DMS114 treated with DMSO at 0.1 percent for 48 hours (cell line): ENCODE data around the gene AKNAD1.
"Not testable (repeated sequence)": the region's sequence is repeated elsewhere in the genome, so short reads cannot be mapped to it uniquely, and the experiment has no call there.

ENCODE experiments used
- DNase-seq: peaks from one replicate; lab custom pipeline; 2025; ENCODE audit not compliant: unreplicated experiment; lab: John Stamatoyannopoulos, UW

Gene AKNAD1

DNA sequence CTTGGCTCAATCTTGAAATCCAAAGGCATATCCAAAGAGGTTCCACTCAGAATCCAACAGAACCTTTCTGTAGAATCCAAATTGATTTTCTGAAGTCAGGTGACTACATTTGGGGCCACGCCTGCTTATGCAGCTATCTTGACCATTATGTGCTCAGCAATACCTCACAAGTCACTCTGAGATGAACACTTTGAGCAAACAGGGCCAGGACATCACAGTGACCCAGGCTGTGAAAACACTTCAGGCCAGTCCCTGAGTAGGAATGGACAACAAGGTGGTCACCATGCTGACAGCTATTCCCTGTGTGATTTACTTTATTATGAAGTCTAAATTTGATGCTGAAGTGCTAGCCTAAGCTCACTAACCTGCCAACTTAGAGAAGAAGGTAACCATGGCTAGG is at the start of gene AKNAD1:
Gene AKNAD1 (minus strand): TSS at position 101 of the 400 bp plus-strand sequence. CDS start 4,430 bp downstream, outside the sequence.
- DNase-seq, result no peak

DNA sequence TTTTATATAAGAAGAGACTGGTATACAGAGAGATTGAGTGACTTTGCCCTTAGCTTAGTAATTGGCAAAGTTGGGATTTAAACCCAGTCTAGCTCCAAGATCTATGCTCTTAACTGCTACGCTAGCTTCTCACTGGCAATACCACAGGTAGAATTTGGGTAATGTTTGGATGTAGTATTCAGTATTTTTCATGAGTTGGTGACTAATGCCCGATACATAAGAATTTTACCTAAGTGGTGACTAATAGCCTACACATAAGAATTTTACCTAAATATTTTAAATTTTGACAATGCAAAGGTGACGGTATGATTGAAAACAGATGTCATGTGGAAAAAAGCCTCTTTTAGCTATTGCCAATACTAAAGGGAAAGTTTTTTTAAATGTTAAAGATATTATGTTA is 44.2 kb upstream of the AKNAD1 start:
- DNase-seq, result no peak

- peak; percentile 67 for DNase-seq
Measured at GRCh38 chr1:108897865-108898720, 41.2 kb upstream of the AKNAD1 start.

GRCh38 chr1:108896146-108897145 is 39.6 kb upstream of the AKNAD1 start:
- no peak for DNase-seq

DNA sequence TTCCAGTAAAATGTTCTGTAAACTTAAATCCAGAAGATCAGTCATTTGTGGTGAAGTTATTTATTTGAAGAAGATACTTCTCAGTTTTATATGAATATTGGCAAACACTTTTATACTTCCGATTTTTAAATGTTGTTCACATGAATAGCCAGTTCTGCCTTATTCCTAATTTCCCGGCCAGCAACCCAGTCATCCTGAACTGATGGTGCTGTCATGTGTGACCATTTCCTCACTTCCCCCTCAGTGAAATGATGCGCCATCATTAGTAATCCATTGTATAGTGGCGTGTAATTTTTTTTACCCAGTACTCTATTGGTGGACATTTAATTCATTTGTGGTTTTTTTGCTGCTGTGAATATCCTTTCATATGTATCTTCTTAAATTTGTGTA is 36.2 kb upstream of the AKNAD1 start:
- DNase-seq, result no peak

DNA sequence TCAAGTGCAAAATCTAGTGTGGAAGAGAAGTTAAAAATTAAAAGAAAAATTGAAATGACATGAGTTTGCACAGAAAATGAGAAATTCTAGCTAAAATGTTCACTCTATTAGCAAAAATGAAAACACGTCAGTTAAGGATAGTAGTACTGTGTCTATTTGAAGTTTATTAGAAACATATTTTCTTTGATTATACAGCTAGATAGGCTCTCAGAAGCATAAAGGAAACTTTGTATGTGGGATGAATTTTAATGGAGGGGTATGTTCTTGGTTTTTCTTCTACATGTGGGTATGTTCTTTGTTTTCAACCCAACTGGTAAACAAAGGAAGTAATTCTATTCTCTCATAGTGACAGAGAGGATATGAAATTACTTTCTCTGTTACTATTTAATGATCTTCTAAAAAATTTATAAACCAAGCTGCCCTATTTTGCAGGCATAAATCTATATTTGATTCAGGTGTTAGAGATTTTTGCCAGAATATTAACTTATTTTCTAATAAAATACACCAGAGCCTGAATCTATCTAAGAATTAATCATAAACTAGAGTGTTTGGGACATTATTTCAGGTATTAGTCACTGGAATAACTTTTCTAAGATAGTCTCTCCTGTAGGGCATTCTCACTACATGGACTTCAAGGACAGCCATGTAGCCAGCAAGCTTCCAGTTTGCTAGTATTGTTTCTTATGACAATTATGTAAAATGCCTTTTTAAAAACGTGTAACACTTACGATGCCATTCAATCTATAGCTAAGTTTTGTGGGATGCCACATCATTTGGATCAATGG is 35.7 kb upstream of the AKNAD1 start:
- DNase-seq, result no peak

- DNase-seq, result no peak
Measured at GRCh38 chr1:108889706-108890384, 33.0 kb upstream of the AKNAD1 start.

GRCh38 chr1:108889006-108889645 is 32.2 kb upstream of the AKNAD1 start:
- not testable (repeated sequence) for DNase-seq

GRCh38 chr1:108886292-108886691 is 29.4 kb upstream of the AKNAD1 start:
- no peak for DNase-seq

DNA sequence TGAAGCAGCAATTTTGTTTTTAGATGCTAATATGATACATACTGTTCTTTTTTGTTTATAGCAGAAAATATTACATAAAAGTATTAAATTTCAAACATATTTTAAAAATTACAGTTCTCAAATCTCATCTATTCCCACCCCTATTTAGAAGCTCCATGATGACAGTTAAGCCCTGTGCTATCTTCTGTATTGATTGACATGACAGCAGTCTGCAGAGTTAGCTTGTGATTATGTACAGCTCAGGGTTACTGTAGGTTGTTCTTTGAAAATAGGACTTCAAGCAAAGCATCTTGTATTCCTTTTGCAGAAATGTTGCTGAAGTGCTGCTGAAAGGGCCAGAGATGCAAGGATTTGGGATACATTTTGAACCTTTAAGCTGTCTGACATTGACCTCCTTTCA is 28.1 kb upstream of the AKNAD1 start:
- DNase-seq, result no peak

DNA sequence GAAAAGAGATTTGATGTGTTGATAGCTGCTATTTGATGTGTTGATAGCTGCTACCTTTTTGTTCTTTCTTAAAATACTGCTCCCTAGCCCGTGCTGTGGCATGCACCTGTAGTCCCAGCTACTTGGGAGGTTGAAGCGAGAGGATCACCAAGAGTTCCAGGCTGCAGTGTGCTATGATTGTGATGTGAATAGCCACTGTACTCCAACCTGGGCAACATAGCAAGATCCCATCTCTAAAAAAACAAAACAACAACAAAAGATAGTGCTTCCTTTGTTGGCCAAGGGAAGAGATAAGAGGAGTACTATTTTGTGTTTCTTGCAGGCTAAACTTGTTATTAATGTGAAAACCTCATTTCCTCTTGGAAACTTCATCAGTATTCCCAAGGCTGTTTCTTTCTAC is 25.9 kb upstream of the AKNAD1 start:
- DNase-seq, result no peak

- no peak for DNase-seq
Measured at GRCh38 chr1:108881369-108881768, 24.5 kb upstream of the AKNAD1 start.

DNA sequence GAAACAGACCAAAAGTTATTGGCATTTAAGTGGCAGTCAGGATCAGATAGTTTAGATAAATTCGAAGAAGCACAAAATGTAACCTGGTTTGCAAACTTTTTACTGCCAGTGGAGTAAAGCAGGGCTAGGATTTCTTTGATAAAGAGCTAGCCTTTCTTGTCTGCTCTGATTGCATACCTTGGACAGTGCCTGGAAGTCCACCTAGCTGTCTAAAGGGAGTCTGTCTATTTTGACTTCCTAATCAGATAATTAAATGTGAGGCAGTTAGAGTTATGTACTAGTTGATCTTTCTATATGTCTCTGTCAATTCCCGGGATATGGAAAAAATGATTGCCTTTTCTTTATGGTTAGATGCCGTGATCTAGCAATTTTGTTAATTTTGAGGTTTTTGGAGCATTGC is 24.0 kb upstream of the AKNAD1 start:
- DNase-seq, result no peak

GRCh38 chr1:108878678-108879077 is 21.8 kb upstream of the AKNAD1 start:
- DNase-seq, result no peak

DNA sequence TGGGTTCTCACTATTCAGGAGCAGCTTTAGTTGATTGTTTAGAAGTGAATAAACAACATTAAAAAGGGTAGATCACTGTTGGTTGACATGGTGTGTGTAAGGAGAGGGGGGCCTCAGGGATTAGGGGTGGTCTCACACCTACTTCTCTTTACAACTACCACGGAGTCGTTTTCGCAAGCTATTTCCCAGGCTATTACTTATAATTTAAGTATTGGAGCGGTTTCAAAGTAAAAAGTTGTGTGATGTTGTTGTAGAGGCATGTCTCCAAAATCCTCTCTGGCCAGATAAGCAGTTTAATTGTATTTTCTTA is 21.2 kb upstream of the AKNAD1 start:
- DNase-seq, result no peak

GRCh38 chr1:108877348-108878159 is 20.7 kb upstream of the AKNAD1 start:
- peak; percentile 19 for DNase-seq

GRCh38 chr1:108871050-108871724 is 14.3 kb upstream of the AKNAD1 start:
- no peak for DNase-seq

DNA sequence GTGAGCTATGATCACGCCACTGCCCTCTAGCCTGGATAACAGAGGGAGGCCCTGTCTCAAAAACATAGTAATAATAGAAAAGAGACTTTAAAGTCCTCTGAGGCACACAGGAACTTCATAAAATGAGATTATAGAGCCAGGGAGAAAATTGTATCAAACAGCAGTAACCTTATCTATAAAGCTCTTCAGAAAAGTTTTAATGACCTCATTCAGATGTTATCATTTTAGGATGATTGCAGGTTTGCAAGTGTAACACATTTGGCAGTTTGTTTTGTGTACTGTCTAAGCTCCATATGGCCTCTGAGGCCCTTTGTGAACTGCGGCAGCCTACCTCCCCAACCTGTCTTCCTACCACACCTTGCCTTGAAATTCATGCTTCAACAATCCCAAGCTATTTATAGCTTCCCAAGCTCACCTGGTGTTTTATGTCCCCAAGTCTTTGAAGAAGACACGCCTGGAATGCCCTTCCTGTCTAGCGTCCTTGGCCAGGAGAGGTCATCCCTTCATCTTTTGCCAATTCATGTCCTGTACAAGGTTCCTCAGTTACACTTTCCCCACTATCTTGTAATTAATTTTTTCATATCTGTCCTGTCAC is 8.5 kb upstream of the AKNAD1 start:
- DNase-seq, result no peak
